ENCODE results near the gene THTPA.

The THTPA gene

GRCh38 chr14:23523229-23524016, 32.6 kb upstream of the THTPA start:
- no peaks in the 10 kb centered on the region for H3K9me3 ChIP-seq (ENCODE audit: control insufficient read depth, low read depth, low read length)
- H3K27me3 ChIP-seq (ENCODE audit: control insufficient read depth, insufficient read depth, low read length), result no peaks in the 10 kb centered on the region
- H3K36me3 ChIP-seq (ENCODE audit: control insufficient read depth, low read depth, low read length), result peaks cover 17% of the 10 kb centered on the region
- H3K4me3 ChIP-seq (ENCODE audit: low read length), result no peak overlapping the region
- H3K4me1 ChIP-seq (ENCODE audit: control insufficient read depth, low read depth, low read length), result peaks cover 14% of the 10 kb centered on the region
- H3K9ac ChIP-seq (ENCODE audit: low read length), result no peak overlapping the region
- H3K27ac ChIP-seq (ENCODE audit: low read length), result no peak overlapping the region

DNA sequence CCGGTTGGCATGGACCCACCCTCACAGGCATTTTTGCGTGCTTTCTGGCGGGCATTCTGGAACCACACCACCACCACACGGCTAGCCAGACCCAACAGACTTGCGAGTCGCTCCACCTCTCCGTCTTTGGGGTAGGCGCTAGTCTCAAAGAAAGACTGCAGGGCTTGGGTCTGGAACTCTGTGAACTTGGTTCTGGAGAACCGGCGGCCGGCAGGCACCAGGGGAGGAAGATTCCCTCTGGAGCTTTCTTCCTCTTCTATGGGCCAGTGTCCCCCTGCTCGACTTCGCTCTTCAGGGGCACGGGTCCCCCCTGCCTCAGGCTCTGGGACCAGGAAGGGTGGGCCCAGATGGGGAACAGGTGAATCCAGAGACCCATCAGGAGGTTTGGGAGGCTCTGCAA, 31.1 kb upstream of the THTPA start:
- H3K36me3 ChIP-seq (ENCODE audit: control insufficient read depth, low read depth, low read length), result peaks cover 20% of the 10 kb centered on the region
- no peak overlapping the region for H3K27ac ChIP-seq (ENCODE audit: low read length)
- peaks cover 8% of the 10 kb centered on the region for H3K4me1 ChIP-seq (ENCODE audit: control insufficient read depth, low read depth, low read length)
- H3K4me3 ChIP-seq (ENCODE audit: low read length), result no peak overlapping the region
- no peak overlapping the region for H3K9ac ChIP-seq (ENCODE audit: low read length)
- H3K9me3 ChIP-seq (ENCODE audit: control insufficient read depth, low read depth, low read length), result no peaks in the 10 kb centered on the region
- H3K27me3 ChIP-seq (ENCODE audit: control insufficient read depth, insufficient read depth, low read length), result no peaks in the 10 kb centered on the region

DNA sequence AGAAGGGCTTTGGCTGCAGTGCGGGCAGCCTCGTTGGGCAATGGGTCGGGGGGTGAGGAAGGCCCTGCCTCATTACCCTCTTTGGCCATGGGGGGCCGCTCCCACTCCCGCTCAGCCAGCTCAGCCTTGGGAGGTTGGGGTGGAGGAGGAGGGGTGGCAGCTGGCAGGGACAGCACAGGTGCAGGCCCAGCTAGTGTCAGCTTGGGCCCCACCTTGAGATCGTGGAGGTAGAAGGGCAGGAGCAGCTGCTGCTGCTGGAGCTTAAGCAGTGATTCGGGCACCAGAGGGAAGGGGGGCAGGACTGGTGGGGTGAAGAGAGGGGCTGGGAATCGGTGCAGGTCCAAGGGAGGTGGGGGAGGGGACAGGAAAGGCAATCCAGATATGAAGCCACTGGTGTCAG, 30.5 kb upstream of the THTPA start:
- peaks cover 20% of the 10 kb centered on the region for H3K36me3 ChIP-seq (ENCODE audit: control insufficient read depth, low read depth, low read length)

GRCh38 chr14:23528555-23528954, 27.5 kb upstream of the THTPA start:
- Histone ChIP-seq H3K27ac (ENCODE audit: low read length) (peak overlapping the region; percentile 37), H3K4me3 (ENCODE audit: low read length) (no peak overlapping the region), H3K36me3 (ENCODE audit: control insufficient read depth, low read depth, low read length) (peaks cover 26% of the 10 kb centered on the region), H3K9ac (ENCODE audit: low read length) (no peak overlapping the region), H3K4me1 (ENCODE audit: control insufficient read depth, low read depth, low read length) (peaks cover 6% of the 10 kb centered on the region), H3K9me3 (ENCODE audit: control insufficient read depth, low read depth, low read length) (no peaks in the 10 kb centered on the region), H3K27me3 (ENCODE audit: control insufficient read depth, insufficient read depth, low read length) (no peaks in the 10 kb centered on the region)

More for the DNA sequence above, 30.5 kb upstream of the THTPA start:
- Histone ChIP-seq H3K27ac (ENCODE audit: low read length) (no peak overlapping the region), H3K9ac (ENCODE audit: low read length) (no peak overlapping the region), H3K4me1 (ENCODE audit: control insufficient read depth, low read depth, low read length) (peaks cover 6% of the 10 kb centered on the region), H3K27me3 (ENCODE audit: control insufficient read depth, insufficient read depth, low read length) (no peaks in the 10 kb centered on the region), H3K4me3 (ENCODE audit: low read length) (no peak overlapping the region), H3K9me3 (ENCODE audit: control insufficient read depth, low read depth, low read length) (no peaks in the 10 kb centered on the region)

DNA sequence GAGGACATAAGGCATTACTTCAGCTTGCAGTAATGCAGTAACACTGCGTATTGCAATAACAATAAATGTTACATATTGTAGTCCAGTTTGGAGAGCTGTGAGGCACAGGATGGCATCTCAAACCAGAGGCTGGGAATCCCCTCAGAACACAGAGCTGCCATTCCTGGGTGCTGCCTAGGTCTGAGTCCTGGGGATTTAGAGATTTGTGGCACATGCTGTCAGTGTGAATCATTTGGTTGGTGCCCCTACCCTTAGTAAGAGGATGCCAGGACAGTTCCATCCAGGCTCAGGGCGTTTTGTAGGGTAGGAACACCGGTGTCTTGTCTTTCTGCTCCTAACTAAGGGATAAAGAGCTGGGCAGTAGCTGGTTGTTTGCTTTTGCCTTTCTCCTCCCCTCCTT, 27.1 kb upstream of the THTPA start:
- H3K4me1 ChIP-seq (ENCODE audit: control insufficient read depth, low read depth, low read length), result peaks cover 6% of the 10 kb centered on the region
- no peaks in the 10 kb centered on the region for H3K9me3 ChIP-seq (ENCODE audit: control insufficient read depth, low read depth, low read length)
- H3K27ac ChIP-seq (ENCODE audit: low read length), result no peak overlapping the region
- H3K9ac ChIP-seq (ENCODE audit: low read length), result no peak overlapping the region
- H3K4me3 ChIP-seq (ENCODE audit: low read length), result no peak overlapping the region
- no peaks in the 10 kb centered on the region for H3K27me3 ChIP-seq (ENCODE audit: control insufficient read depth, insufficient read depth, low read length)
- peaks cover 26% of the 10 kb centered on the region for H3K36me3 ChIP-seq (ENCODE audit: control insufficient read depth, low read depth, low read length)

DNA sequence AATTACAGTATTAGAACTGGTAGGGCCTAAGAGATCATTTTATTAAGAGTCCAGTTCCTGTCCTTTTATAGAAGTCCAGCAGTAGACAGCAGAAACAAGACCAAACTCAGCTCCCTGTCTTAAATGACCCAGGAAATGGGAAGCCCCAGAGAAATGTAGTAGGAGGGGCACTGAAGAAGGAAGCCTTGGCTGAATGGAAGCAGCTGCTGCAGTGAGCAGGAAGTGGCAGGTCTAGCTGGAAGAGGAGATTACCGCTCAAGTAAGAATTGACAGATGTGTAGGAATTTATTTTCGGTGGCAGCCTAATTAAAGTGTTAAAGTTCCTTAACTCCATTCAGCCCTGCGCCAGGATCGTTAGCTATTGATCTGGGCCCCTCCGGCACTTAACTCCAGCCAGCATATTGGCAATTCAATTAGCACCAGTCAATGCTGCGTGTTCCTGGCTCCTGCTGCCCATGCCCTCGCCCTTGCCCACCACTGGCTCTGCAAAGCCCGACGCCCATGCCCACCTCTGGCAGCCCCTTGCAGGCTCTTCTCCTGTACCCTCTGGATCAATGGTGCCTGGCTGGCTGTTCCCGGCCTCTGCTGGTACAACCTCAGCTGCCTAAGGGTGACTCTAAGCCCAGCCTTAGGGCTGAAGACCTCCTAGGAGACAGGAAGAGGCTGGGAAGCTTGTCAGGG, 25.6 kb upstream of the THTPA start:
- Histone ChIP-seq H3K27ac (ENCODE audit: low read length) (no peak overlapping the region), H3K4me3 (ENCODE audit: low read length) (no peak overlapping the region), H3K4me1 (ENCODE audit: control insufficient read depth, low read depth, low read length) (peaks cover 6% of the 10 kb centered on the region), H3K36me3 (ENCODE audit: control insufficient read depth, low read depth, low read length) (peaks cover 30% of the 10 kb centered on the region), H3K9ac (ENCODE audit: low read length) (no peak overlapping the region), H3K9me3 (ENCODE audit: control insufficient read depth, low read depth, low read length) (no peaks in the 10 kb centered on the region), H3K27me3 (ENCODE audit: control insufficient read depth, insufficient read depth, low read length) (no peaks in the 10 kb centered on the region)

DNA sequence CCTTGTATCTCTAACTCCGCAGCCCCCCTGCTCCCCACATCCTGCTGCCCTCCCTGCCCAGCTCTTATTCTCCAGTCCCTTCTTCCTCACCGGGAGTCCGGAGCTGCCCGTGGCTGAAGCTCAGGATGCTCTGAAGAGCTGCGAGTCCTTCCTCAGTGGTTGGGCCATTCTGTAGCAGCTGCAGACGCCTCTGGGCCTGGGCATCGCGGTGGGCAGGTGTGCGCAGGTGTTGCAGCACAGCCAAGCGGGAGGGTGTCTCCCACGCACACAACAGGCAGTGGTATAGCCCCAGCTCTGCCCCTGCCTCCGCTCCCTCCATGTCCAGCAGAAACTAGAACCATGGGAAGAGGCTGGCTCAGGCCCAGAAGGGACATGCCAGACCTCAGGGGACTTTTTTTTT, 24.7 kb upstream of the THTPA start:
- Histone ChIP-seq H3K36me3 (ENCODE audit: control insufficient read depth, low read depth, low read length) (peaks cover 25% of the 10 kb centered on the region), H3K27me3 (ENCODE audit: control insufficient read depth, insufficient read depth, low read length) (no peaks in the 10 kb centered on the region), H3K4me1 (ENCODE audit: control insufficient read depth, low read depth, low read length) (peaks cover 9% of the 10 kb centered on the region), H3K27ac (ENCODE audit: low read length) (no peak overlapping the region), H3K9ac (ENCODE audit: low read length) (no peak overlapping the region), H3K9me3 (ENCODE audit: control insufficient read depth, low read depth, low read length) (no peaks in the 10 kb centered on the region), H3K4me3 (ENCODE audit: low read length) (no peak overlapping the region)

DNA sequence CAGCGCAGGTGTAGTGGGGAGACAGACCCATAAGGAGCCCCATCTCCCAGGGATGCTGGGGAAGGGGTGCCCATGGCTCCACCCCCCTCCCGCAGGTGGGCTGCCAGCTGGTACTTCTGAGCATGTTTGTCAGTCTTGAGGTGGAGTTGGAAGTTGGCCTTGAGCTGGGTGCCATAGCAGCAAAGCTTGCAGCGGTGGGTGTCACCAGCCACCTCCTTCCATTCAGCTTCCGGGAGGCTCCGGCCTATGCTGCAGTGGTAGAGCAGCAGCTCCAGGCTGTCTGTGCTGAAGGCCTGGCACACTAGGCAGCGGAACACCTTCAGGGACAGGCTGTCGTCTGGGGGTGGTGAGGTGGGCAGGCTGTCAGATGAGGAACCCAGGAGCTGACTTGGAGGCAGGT, 23.4 kb upstream of the THTPA start:
- H3K36me3 ChIP-seq (ENCODE audit: control insufficient read depth, low read depth, low read length), result peaks cover 13% of the 10 kb centered on the region

GRCh38 chr14:23533652-23534435, 22.2 kb upstream of the THTPA start:
- Histone ChIP-seq H3K4me1 (ENCODE audit: control insufficient read depth, low read depth, low read length) (peaks cover 14% of the 10 kb centered on the region), H3K9me3 (ENCODE audit: control insufficient read depth, low read depth, low read length) (no peaks in the 10 kb centered on the region), H3K36me3 (ENCODE audit: control insufficient read depth, low read depth, low read length) (peaks cover 13% of the 10 kb centered on the region), H3K27ac (ENCODE audit: low read length) (no peak overlapping the region), H3K27me3 (ENCODE audit: control insufficient read depth, insufficient read depth, low read length) (no peaks in the 10 kb centered on the region), H3K9ac (ENCODE audit: low read length) (no peak overlapping the region), H3K4me3 (ENCODE audit: low read length) (no peak overlapping the region)

More for the DNA sequence above, 23.4 kb upstream of the THTPA start:
- Histone ChIP-seq H3K9me3 (ENCODE audit: control insufficient read depth, low read depth, low read length) (no peaks in the 10 kb centered on the region), H3K4me3 (ENCODE audit: low read length) (no peak overlapping the region), H3K27me3 (ENCODE audit: control insufficient read depth, insufficient read depth, low read length) (no peaks in the 10 kb centered on the region), H3K9ac (ENCODE audit: low read length) (no peak overlapping the region), H3K27ac (ENCODE audit: low read length) (no peak overlapping the region), H3K4me1 (ENCODE audit: control insufficient read depth, low read depth, low read length) (peaks cover 16% of the 10 kb centered on the region)

DNA sequence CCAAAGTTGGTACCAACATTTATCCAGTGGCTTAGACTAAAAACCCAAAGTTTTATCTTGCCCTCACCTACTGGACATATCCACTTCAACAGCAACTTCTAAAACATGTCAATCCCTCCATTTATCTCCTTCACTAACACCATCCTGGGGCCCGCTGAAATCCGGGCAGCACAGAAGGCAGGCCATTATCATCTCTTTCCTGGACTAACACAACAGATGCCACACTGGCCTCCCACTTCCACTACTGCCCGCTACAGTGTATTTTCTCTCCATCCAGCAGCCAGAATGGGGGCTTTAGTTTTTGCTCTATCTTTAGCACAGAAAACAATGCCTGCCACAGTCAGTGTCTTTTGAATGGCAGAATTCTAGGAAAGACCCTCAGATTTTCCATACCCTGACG, 20.1 kb upstream of the THTPA start:
- Histone ChIP-seq H3K4me3 (ENCODE audit: low read length) (no peak overlapping the region), H3K27me3 (ENCODE audit: control insufficient read depth, insufficient read depth, low read length) (no peaks in the 10 kb centered on the region), H3K9me3 (ENCODE audit: control insufficient read depth, low read depth, low read length) (no peaks in the 10 kb centered on the region), H3K36me3 (ENCODE audit: control insufficient read depth, low read depth, low read length) (peaks cover 11% of the 10 kb centered on the region), H3K27ac (ENCODE audit: low read length) (no peak overlapping the region), H3K4me1 (ENCODE audit: control insufficient read depth, low read depth, low read length) (peaks cover 26% of the 10 kb centered on the region), H3K9ac (ENCODE audit: low read length) (no peak overlapping the region)

DNA sequence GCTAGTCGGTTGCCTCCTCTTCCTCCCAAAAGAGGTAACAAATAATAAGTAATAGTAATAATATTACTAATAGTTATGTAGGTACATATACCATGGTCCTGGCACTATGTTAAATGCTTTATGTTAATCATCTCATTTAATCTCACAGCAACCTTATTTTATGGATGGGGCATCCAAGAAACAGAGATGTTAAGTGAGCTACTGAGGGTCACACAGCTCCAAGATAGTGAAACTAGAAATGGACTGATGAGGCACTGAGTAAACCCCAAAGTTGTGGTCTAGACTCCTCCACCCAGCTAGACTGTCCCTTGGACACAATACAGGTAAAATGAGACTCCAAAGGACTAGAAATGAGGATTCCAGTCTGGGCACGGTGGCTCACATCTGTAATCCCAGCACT, 19.6 kb upstream of the THTPA start:
- peaks cover 26% of the 10 kb centered on the region for H3K4me1 ChIP-seq (ENCODE audit: control insufficient read depth, low read depth, low read length)
- no peak overlapping the region for H3K27ac ChIP-seq (ENCODE audit: low read length)
- H3K4me3 ChIP-seq (ENCODE audit: low read length), result no peak overlapping the region
- H3K9me3 ChIP-seq (ENCODE audit: control insufficient read depth, low read depth, low read length), result no peaks in the 10 kb centered on the region
- no peaks in the 10 kb centered on the region for H3K27me3 ChIP-seq (ENCODE audit: control insufficient read depth, insufficient read depth, low read length)
- H3K36me3 ChIP-seq (ENCODE audit: control insufficient read depth, low read depth, low read length), result peaks cover 11% of the 10 kb centered on the region
- H3K9ac ChIP-seq (ENCODE audit: low read length), result peak overlapping the region; percentile 24
